AG10803 (cell line): ENCODE data around the gene COP1.

ENCODE experiments used
- DNase-seq: peaks from one replicate; pipeline ENCODE4 v3.0.0; 2010; ENCODE audit warnings: low read depth
- H3K4me3 ChIP-seq: 2 replicates; pipeline ENCODE4 v1.5.1; 2011; ENCODE audit warnings: mild to moderate bottlenecking, low read length, control low read depth
- TF ChIP-seq, protein P1 (sequence below): conservative IDR thresholded peaks from 2 replicates; pipeline ENCODE4 v1.5.1; 2011; ENCODE audit warnings: mild to moderate bottlenecking, low read length, control low read depth, inconsistent platforms

Gene COP1

DNA sequence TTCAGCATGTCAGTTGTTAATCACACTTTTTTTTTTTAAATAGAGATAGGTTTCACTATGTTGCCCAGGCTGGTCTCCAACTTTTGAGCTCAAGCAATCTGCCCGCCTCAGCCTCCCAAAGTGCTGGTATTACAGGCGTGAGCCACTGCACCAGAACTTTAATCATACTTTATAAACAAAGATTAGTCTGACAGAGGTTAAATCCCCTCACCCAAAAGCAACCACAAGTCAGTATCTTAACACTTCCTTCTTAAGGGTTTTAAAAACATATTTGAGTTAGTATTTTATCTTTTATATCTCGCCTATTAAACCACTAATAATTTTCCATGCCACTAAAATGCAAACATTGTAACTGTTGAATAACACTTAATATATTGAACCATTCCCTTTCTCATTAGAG lies 70.2 kb downstream of the COP1 start:
- no peak for DNase-seq
- no peak overlapping the region for H3K4me3 ChIP-seq
- TF ChIP-seq, protein P1, sequence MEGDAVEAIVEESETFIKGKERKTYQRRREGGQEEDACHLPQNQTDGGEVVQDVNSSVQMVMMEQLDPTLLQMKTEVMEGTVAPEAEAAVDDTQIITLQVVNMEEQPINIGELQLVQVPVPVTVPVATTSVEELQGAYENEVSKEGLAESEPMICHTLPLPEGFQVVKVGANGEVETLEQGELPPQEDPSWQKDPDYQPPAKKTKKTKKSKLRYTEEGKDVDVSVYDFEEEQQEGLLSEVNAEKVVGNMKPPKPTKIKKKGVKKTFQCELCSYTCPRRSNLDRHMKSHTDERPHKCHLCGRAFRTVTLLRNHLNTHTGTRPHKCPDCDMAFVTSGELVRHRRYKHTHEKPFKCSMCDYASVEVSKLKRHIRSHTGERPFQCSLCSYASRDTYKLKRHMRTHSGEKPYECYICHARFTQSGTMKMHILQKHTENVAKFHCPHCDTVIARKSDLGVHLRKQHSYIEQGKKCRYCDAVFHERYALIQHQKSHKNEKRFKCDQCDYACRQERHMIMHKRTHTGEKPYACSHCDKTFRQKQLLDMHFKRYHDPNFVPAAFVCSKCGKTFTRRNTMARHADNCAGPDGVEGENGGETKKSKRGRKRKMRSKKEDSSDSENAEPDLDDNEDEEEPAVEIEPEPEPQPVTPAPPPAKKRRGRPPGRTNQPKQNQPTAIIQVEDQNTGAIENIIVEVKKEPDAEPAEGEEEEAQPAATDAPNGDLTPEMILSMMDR, result no peak

DNA sequence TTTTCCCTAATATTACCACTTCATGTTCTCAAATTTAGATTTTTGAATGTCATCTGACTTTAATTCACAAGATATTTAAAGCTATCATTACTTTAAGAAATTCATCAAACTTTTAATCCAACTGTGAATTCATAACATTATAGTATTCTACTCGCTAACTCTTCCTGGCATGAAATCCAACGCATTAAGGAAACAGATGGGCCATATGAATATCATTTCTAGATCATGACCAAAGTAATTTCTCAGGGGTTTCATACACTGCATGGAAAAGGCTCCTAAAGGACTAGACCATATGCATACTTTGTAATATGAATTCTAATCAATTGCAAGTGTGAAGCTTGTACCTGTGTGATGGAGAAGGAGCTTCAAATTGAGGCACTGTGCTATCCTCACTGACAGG lies 72.4 kb downstream of the COP1 start:
- DNase-seq, result no peak
- no peak overlapping the region for H3K4me3 ChIP-seq
- TF ChIP-seq, protein P1, result no peak

DNA sequence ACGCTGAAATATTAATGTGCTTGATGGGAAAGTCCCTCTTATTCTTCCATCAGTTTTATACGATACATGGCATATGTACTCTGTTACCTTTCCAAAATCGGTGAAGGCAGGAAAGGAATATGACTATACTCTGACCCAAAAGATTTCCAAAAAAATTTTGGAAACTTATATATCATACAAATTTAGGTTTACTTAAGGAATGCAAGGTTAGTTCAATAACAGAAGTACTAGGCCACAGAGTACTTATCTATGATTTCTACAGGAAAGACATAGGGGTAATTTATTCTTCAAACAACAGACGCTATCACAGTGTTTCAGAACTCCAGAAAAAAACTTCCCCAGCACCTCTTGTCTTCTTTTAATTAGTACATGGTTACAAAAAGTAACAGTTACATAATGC lies 84.8 kb downstream of the COP1 start:
- DNase-seq, result no peak
- H3K4me3 ChIP-seq, result no peak overlapping the region
- TF ChIP-seq, protein P1, result no peak

DNA sequence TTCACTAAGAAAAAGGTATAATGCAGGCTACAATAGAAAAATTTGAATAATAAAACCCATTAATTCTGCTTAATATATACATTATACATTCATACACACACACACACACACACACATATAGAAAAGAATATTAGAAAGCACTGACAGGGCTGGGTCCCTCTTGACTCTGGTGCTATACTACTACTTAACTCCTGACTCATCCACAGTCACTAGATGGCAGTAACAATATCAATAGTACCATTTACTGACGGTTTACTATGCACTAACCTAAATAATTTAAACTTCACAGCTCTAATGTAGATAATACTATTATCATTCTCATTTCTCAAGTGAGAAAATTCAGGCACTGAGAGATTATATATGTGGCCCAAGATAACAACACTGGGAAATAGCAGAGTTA lies 87.5 kb downstream of the COP1 start:
- peak; percentile 7 for DNase-seq
- no peak overlapping the region for H3K4me3 ChIP-seq
- TF ChIP-seq, protein P1, result no peak; the same call in 1 of the 2 replicates

DNA sequence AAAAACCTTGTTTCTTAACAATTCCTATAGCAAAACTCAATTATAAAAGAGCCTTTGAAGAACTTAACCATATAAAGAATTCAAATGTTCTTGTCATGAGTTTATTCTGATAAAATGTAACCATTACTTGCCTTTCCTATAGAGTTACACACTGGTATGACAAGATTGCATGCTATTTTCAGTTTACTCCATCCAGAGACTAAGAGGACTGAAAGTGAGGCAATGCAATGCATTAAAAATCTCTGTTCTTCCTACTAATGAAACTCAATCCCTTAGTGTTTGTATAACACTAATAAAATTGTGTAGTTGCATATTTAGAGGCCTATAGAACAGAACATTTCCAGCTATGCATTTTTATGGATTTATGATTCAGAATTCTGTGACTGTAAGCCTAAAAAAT lies 88.1 kb downstream of the COP1 start:
- peak; percentile 31 for DNase-seq
- TF ChIP-seq, protein P1, result no peak
- H3K4me3 ChIP-seq, result no peak overlapping the region

DNA sequence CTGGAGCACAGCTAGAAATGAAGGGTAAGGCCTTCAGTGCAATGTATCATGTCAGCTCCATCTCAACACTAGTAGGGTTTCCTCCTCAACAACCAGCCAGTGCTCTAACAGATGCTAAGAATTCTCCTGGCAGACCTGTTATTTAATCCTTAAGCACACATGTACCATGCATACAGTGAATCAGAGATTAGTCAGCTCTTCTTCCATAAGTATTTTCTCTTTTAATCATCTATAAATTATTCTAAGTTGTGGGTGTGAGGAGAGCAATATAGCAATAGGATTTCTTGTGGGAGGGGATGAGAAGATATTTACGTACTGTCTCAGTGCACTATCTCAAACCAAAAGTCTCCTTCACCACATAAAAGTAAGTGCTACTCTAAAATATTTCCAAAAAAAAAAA lies 95.3 kb downstream of the COP1 start:
- DNase-seq, result no peak
- H3K4me3 ChIP-seq, result no peak overlapping the region
- TF ChIP-seq, protein P1, result no peak

DNA sequence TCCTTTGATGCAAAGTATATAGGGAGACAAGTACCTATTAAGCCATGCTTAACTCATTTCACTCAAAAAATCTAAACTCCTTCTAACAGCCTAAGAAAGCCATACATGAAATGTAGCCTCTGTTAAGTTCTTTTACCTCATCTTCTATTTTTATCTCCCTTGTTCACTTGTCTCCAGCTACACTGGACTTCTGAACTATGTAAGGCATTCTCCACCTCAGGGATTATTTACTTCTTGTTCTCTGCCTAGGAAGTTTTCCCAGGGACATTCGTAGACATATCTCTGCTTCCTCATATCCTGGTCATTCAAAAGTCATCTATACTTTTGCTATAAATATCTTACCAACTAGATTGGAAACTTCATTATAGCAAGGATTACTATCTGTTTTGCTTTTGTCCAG lies 96.9 kb downstream of the COP1 start:
- peak; percentile 3 for DNase-seq
- H3K4me3 ChIP-seq, result no peak overlapping the region
- TF ChIP-seq, protein P1, result no peak
